Germinal center (tissue), 1 donor: Measurements from ENCODE around the gene LMCD1.

Experiments
- DNase-seq: peaks from one replicate; pipeline ENCODE4 v3.0.0; 2012; ENCODE audit warnings: mixed read lengths, low spot score

LMCD1 gene

GRCh38 chr3:8501371-8502131, at the start of gene LMCD1:
LMCD1 (plus strand) TSS chr3:8501823; CDS start chr3:8501939, 116 bp downstream.
- DNase-seq, result peak; percentile 93

GRCh38 chr3:8452112-8452511, 49.5 kb upstream of the LMCD1 start:
- no peak for DNase-seq

- DNase-seq, result no peak
Observed at GRCh38 chr3:8453153-8453552, 48.5 kb upstream of the LMCD1 start.

GRCh38 chr3:8455526-8456411, 45.9 kb upstream of the LMCD1 start:
- no peak for DNase-seq

- DNase-seq, result no peak
Observed at GRCh38 chr3:8456412-8456811, 45.2 kb upstream of the LMCD1 start.

- no peak for DNase-seq
Observed at GRCh38 chr3:8457039-8457438, 44.6 kb upstream of the LMCD1 start.

- DNase-seq, result no peak
Observed at GRCh38 chr3:8458238-8458661, 43.4 kb upstream of the LMCD1 start.

- DNase-seq, result no peak
Observed at GRCh38 chr3:8458711-8459110, 42.9 kb upstream of the LMCD1 start.

GRCh38 chr3:8460050-8460708, 41.4 kb upstream of the LMCD1 start:
- DNase-seq, result no peak

GRCh38 chr3:8460815-8461456, 40.7 kb upstream of the LMCD1 start:
- DNase-seq, result no peak

- no peak for DNase-seq
Observed at GRCh38 chr3:8464668-8465067, 37.0 kb upstream of the LMCD1 start.

GRCh38 chr3:8466526-8466925, 35.1 kb upstream of the LMCD1 start:
- DNase-seq, result no peak

- no peak for DNase-seq
Observed at GRCh38 chr3:8470801-8471200, 30.8 kb upstream of the LMCD1 start.

GRCh38 chr3:8472549-8472948, 29.1 kb upstream of the LMCD1 start:
- DNase-seq, result no peak

GRCh38 chr3:8473029-8473428, 28.6 kb upstream of the LMCD1 start:
- no peak for DNase-seq

GRCh38 chr3:8473990-8474389, 27.6 kb upstream of the LMCD1 start:
- no peak for DNase-seq

GRCh38 chr3:8474991-8475390, 26.6 kb upstream of the LMCD1 start:
- DNase-seq, result no peak

- DNase-seq, result no peak
Observed at GRCh38 chr3:8480699-8481098, 20.9 kb upstream of the LMCD1 start.

- no peak for DNase-seq
Observed at GRCh38 chr3:8481380-8481779, 20.2 kb upstream of the LMCD1 start.

- no peak for DNase-seq
Observed at GRCh38 chr3:8482263-8482662, 19.4 kb upstream of the LMCD1 start.

GRCh38 chr3:8482960-8483665, 18.5 kb upstream of the LMCD1 start:
- DNase-seq, result no peak
